ENCODE results near the gene TNFRSF13B. TPM values are rescaled to one million over a fixed set of nuclear protein-coding genes. Genes with fewer than 3 reads are reported as not detected.

Gene TNFRSF13B
- total and polyA plus RNA-seq, 2 donors (not counting 3 experiments of a cell fraction or from before 2014, with no cell fraction given), result not detected

- dilution Hi-C loops (cut with MboI; ENCODE audit: extremely low pct_ligation_motif_present, low sequenced_read_pairs), result no loop called here
- no TSS peak for BruUV-seq (replicated peaks)
These were observed 24.4 kb downstream of the TNFRSF13B start for GRCh38 chr17:16947470-16947869.

More at GRCh38 chr17:16947470-16947869, 24.4 kb downstream of the TNFRSF13B start:
- H3K27me3 ChIP-seq (ENCODE audit: control insufficient read depth in 2 of 2, insufficient read depth in 2 of 2, low read length in 2 of 2), result no peaks in the 10 kb centered on the region
- DNase-seq (ENCODE audit: low read depth, low spot score), result no peak
- ChIA-PET CTCF (no interaction called here), POLR2A (no interaction called here)
- H2AFZ ChIP-seq (ENCODE audit: low read depth, low read length), result no peak overlapping the region
- TF ChIP-seq, protein P1, sequence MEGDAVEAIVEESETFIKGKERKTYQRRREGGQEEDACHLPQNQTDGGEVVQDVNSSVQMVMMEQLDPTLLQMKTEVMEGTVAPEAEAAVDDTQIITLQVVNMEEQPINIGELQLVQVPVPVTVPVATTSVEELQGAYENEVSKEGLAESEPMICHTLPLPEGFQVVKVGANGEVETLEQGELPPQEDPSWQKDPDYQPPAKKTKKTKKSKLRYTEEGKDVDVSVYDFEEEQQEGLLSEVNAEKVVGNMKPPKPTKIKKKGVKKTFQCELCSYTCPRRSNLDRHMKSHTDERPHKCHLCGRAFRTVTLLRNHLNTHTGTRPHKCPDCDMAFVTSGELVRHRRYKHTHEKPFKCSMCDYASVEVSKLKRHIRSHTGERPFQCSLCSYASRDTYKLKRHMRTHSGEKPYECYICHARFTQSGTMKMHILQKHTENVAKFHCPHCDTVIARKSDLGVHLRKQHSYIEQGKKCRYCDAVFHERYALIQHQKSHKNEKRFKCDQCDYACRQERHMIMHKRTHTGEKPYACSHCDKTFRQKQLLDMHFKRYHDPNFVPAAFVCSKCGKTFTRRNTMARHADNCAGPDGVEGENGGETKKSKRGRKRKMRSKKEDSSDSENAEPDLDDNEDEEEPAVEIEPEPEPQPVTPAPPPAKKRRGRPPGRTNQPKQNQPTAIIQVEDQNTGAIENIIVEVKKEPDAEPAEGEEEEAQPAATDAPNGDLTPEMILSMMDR (IDR thresholded peaks at IDR 0.05; ENCODE audit: extremely low read depth in 1 of 2, insufficient read depth in 1 of 2, low read depth in 1 of 2, low read length in 2 of 2), result no peak
- TF ChIP-seq EZH2 (IDR thresholded peaks at IDR 0.05; ENCODE audit: borderline replicate concordance, low read depth, low read length, severe bottlenecking), result no peak
- no peak for TF ChIP-seq POLR2AphosphoS5 (IDR thresholded peaks at IDR 0.05; ENCODE audit: insufficient read depth, low read depth, low read length)
- TF ChIP-seq, protein P2, sequence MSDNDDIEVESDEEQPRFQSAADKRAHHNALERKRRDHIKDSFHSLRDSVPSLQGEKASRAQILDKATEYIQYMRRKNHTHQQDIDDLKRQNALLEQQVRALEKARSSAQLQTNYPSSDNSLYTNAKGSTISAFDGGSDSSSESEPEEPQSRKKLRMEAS (IDR thresholded peaks at IDR 0.05; ENCODE audit: insufficient read depth, insufficient read length), result no peak
- TF ChIP-seq GATA2 (IDR thresholded peaks at IDR 0.05; ENCODE audit: insufficient read depth, insufficient read length, low read depth, low read length), result no peak
- TF ChIP-seq POLR2A (IDR thresholded peaks at IDR 0.05; ENCODE audit: low read depth, low read length), result no peak
- TF ChIP-seq MYC (IDR thresholded peaks at IDR 0.05; ENCODE audit: low read depth, low read length), result no peak
- TF ChIP-seq FOS (IDR thresholded peaks at IDR 0.05; ENCODE audit: borderline replicate concordance, insufficient read depth, low read length), result no peak
- TF ChIP-seq JUN (IDR thresholded peaks at IDR 0.05; ENCODE audit: borderline replicate concordance, insufficient read depth, insufficient read length, low read depth), result no peak
- H3K9me3 ChIP-seq (replicated peaks; ENCODE audit: control insufficient read depth, insufficient read depth, low read length), result peaks cover 5% of the 10 kb centered on the region
- no peaks in the 10 kb centered on the region for H3K9me1 ChIP-seq (replicated peaks; ENCODE audit: control insufficient read depth, extremely low read depth, insufficient read depth, low read length)
- no peak for FAIRE-seq
- H3K9ac ChIP-seq (replicated peaks; ENCODE audit: extremely low read depth, insufficient read depth, low read length), result no peak overlapping the region
- H3K4me1 ChIP-seq (ENCODE audit: control insufficient read depth, extremely low read depth, insufficient read depth, low read length), result no peaks in the 10 kb centered on the region
- H3K4me2 ChIP-seq (ENCODE audit: insufficient read depth, low read length), result no peak overlapping the region
- no peaks in the 10 kb centered on the region for H3K79me2 ChIP-seq (ENCODE audit: control insufficient read depth, insufficient read depth, low read length)
- no peaks in the 10 kb centered on the region for H4K20me1 ChIP-seq (replicated peaks; ENCODE audit: control insufficient read depth, extremely low read depth, insufficient read depth, low read length)
- H3K36me3 ChIP-seq (ENCODE audit: control insufficient read depth in 2 of 2, extremely low read depth in 1 of 2, insufficient read depth in 2 of 2, low read length in 2 of 2), result no peaks in the 10 kb centered on the region
- intact Hi-C loops (cut with micrococcal nuclease), result no loop called here
- H3K27ac ChIP-seq (ENCODE audit: insufficient read depth, low read depth, low read length), result no peak overlapping the region
- no peak overlapping the region for H3K4me3 ChIP-seq (replicated peaks in 1 of 3; ENCODE audit: insufficient read depth in 1 of 3, low read depth in 1 of 3, low read length in 3 of 3)
